ENCODE results near the gene GALNT7. TPM values are rescaled to one million over a fixed set of nuclear protein-coding genes. Genes with fewer than 3 reads are reported as not detected.
A peak's percentile ranks its signal among the peaks of the same experiment; 100 is the strongest.

Gene GALNT7
- polyA plus RNA-seq, 1 of the 3 experiments (the other 2 are of a cell fraction) = 14.8 TPM

GRCh38 chr4:173287486-173287885, 118.9 kb downstream of the GALNT7 start (continued):
- TF ChIP-seq USF2 (IDR thresholded peaks at IDR 0.05; ENCODE audit: borderline replicate concordance, low read depth, low read length) = no peak

DNA sequence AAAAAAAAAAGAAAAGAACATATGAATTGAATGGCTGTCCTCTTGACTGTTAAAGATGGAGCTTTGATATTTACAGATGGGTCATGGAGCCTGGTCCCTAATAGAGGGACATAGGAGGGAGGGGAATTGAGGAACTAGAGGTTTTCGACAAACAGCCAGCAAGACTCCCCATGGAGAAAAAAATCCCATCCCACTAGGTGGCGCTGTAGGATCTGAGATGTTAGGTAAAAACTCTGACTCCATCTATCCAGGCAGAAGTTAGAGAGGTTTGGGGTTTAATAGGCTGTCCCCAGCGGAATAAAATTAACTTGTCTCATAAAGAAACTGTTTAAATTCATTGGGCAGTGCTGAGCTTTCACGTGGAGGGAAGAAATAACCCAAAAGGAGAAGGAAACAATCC, 119.7 kb downstream of the GALNT7 start:
- Histone ChIP-seq H3K27ac (ENCODE audit: low read depth in 2 of 2, low read length in 1 of 2) (no peak overlapping the region), H2AFZ (ENCODE audit: low read depth) (no peak overlapping the region), H3K4me2 (no peak overlapping the region), H3K27me3 (ENCODE audit: insufficient read depth) (no peaks in the 10 kb centered on the region), H3K4me1 (ENCODE audit: control insufficient read depth in 1 of 2, insufficient read depth in 2 of 2, low read depth in 1 of 2, low read length in 1 of 2) (peaks cover 0 to 5% of the 10 kb centered on the region in 2 experiments; a peak in 1 of 4 replicates), H3K4me3 (ENCODE audit: low read depth in 2 of 2, low read length in 1 of 2) (no peak overlapping the region; a peak in 1 of 4 replicates), H3K9me3 (peaks cover 13% of the 10 kb centered on the region), H3K36me3 (replicated peaks in 1 of 2; ENCODE audit: control insufficient read depth in 1 of 2, insufficient read depth in 2 of 2, low read length in 1 of 2) (peaks cover 0 to 3% of the 10 kb centered on the region in 2 experiments), H3F3A (replicated peaks; ENCODE audit: insufficient read depth) (no peaks in the 10 kb centered on the region), H3K79me2 (ENCODE audit: insufficient read depth) (no peaks in the 10 kb centered on the region; the same call in 1 of the 2 replicates), H3K9ac (no peak overlapping the region), H4K20me1 (ENCODE audit: insufficient read depth) (no peaks in the 10 kb centered on the region), H3K9me2 (no peaks in the 10 kb centered on the region; the same call in 1 of the 2 replicates)
- ChIA-PET POLR2A (no interaction called here), CTCF (interaction anchor here (0.7 to 5.8 kb wide), 4 partner anchors 11 to 161 kb away, joined by 3 to 44 read pairs (median 4); no protein-coding TSS in a partner anchor)
- no peak for TF ChIP-seq JUND (IDR thresholded peaks at IDR 0.05)
- TF ChIP-seq RFX5 (IDR thresholded peaks at IDR 0.05; ENCODE audit: low read length) = no peak
- peak; percentile 51 for TF ChIP-seq RAD21 (IDR thresholded peaks at IDR 0.05; ENCODE audit: low read length)
- TF ChIP-seq, protein P1, sequence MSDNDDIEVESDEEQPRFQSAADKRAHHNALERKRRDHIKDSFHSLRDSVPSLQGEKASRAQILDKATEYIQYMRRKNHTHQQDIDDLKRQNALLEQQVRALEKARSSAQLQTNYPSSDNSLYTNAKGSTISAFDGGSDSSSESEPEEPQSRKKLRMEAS (IDR thresholded peaks at IDR 0.05; ENCODE audit: low read depth) = no peak
- no peak for TF ChIP-seq YY1 (IDR thresholded peaks at IDR 0.05; ENCODE audit: low read depth)
- TF ChIP-seq GABPA (IDR thresholded peaks at IDR 0.05; ENCODE audit: low read depth) = no peak
- no peak for TF ChIP-seq TEAD4 (IDR thresholded peaks at IDR 0.05; ENCODE audit: borderline replicate concordance, insufficient read depth)
- TF ChIP-seq CTCF (IDR thresholded peaks at IDR 0.05) = peak; percentile 61
- TF ChIP-seq CHD2 (IDR thresholded peaks at IDR 0.05; ENCODE audit: low read length, partially characterized antibody) = no peak
- TF ChIP-seq SMC3 (IDR thresholded peaks at IDR 0.05; ENCODE audit: low read depth, low read length) = no peak
- no peak for TF ChIP-seq USF2 (IDR thresholded peaks at IDR 0.05; ENCODE audit: borderline replicate concordance, low read depth, low read length)
- TF ChIP-seq, protein P2, sequence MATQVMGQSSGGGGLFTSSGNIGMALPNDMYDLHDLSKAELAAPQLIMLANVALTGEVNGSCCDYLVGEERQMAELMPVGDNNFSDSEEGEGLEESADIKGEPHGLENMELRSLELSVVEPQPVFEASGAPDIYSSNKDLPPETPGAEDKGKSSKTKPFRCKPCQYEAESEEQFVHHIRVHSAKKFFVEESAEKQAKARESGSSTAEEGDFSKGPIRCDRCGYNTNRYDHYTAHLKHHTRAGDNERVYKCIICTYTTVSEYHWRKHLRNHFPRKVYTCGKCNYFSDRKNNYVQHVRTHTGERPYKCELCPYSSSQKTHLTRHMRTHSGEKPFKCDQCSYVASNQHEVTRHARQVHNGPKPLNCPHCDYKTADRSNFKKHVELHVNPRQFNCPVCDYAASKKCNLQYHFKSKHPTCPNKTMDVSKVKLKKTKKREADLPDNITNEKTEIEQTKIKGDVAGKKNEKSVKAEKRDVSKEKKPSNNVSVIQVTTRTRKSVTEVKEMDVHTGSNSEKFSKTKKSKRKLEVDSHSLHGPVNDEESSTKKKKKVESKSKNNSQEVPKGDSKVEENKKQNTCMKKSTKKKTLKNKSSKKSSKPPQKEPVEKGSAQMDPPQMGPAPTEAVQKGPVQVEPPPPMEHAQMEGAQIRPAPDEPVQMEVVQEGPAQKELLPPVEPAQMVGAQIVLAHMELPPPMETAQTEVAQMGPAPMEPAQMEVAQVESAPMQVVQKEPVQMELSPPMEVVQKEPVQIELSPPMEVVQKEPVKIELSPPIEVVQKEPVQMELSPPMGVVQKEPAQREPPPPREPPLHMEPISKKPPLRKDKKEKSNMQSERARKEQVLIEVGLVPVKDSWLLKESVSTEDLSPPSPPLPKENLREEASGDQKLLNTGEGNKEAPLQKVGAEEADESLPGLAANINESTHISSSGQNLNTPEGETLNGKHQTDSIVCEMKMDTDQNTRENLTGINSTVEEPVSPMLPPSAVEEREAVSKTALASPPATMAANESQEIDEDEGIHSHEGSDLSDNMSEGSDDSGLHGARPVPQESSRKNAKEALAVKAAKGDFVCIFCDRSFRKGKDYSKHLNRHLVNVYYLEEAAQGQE (IDR thresholded peaks at IDR 0.05; ENCODE audit: low read depth, low read length) = no peak
- 80% methylated on average over 4 of the region's 4 CpGs for WGBS (ENCODE audit: low lambda C conversion rate)
- DNase-seq = peak; percentile 24
